Type B pancreatic cell (in vitro differentiated cells): Measurements from ENCODE around the gene DLG1. TPM values are rescaled to one million over a fixed set of nuclear protein-coding genes. Genes with fewer than 3 reads are reported as not detected.

ENCODE experiments used
- DNase-seq: peaks from one replicate; pipeline ENCODE4 v3.0.0; 2021; ENCODE audit warnings: mixed read lengths; ENCODE audit not compliant: unreplicated experiment; ENCODE audit errors: extremely low spot score
- H3K27ac Mint-ChIP-seq: 2 replicates; pipeline ENCODE4 v1.8.0; 2021; ENCODE audit warnings: mild to moderate bottlenecking, mixed read lengths
- H3K27me3 Mint-ChIP-seq: 2 replicates; pipeline ENCODE4 v1.8.0; 2021; ENCODE audit warnings: mixed read lengths
- H3K36me3 Mint-ChIP-seq: 2 replicates; pipeline ENCODE4 v1.8.0; 2021; ENCODE audit warnings: mixed read lengths
- H3K4me1 Mint-ChIP-seq: one replicate; pipeline ENCODE4 v1.8.0; 2021; ENCODE audit warnings: mixed read lengths; ENCODE audit not compliant: unreplicated experiment
- H3K4me3 Mint-ChIP-seq: 2 replicates; pipeline ENCODE4 v1.8.0; 2021; ENCODE audit warnings: mild to moderate bottlenecking, mixed read lengths
- H3K9me3 Mint-ChIP-seq: 2 replicates; pipeline ENCODE4 v1.8.0; 2021; ENCODE audit warnings: mixed read lengths
- long read RNA-seq: library from polyadenylated mRNA; unstranded; transcript quantifications from one replicate; pipeline ENCODE4 v2.0.0, GENCODE V29; 2020
- total RNA-seq: library from RNA; stranded (reverse); gene quantifications from 2 replicates; pipeline ENCODE4 v1.2.1, GENCODE V29; 2021; ENCODE audit warnings: low replicate concordance
- TF ChIP-seq, protein P1 (sequence below): fragments of 200-600 bp; sonication (generic); conservative IDR thresholded peaks from 2 replicates; pipeline ENCODE4 v1.5.0; 2021; ENCODE audit warnings: antibody characterized with exemption, mild to moderate bottlenecking

Gene DLG1
- 91.0 and 95.9 TPM in 2 replicates for total RNA-seq
- long read RNA-seq, partial matches to known transcripts, result 9 of 15 reads
- long read RNA-seq, other reads (novel, unspliced or antisense), result 5 of 15 reads

- peak; percentile 81 for DNase-seq
- Mint-ChIP-seq H3K27me3 (no peaks in the 10 kb centered on the region), H3K27ac (peak within 1 kb of the TSS; percentile 94), H3K4me1 (peaks cover 21% of the 10 kb centered on the region), H3K9me3 (peaks cover 4% of the 10 kb centered on the region), H3K4me3 (peak within 1 kb of the TSS; percentile 96), H3K36me3 (peaks cover 7% of the 10 kb centered on the region)
- TF ChIP-seq, protein P1, sequence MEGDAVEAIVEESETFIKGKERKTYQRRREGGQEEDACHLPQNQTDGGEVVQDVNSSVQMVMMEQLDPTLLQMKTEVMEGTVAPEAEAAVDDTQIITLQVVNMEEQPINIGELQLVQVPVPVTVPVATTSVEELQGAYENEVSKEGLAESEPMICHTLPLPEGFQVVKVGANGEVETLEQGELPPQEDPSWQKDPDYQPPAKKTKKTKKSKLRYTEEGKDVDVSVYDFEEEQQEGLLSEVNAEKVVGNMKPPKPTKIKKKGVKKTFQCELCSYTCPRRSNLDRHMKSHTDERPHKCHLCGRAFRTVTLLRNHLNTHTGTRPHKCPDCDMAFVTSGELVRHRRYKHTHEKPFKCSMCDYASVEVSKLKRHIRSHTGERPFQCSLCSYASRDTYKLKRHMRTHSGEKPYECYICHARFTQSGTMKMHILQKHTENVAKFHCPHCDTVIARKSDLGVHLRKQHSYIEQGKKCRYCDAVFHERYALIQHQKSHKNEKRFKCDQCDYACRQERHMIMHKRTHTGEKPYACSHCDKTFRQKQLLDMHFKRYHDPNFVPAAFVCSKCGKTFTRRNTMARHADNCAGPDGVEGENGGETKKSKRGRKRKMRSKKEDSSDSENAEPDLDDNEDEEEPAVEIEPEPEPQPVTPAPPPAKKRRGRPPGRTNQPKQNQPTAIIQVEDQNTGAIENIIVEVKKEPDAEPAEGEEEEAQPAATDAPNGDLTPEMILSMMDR, result no peak
Measured at GRCh38 chr3:197298341-197298944, at the start of gene DLG1. Gene DLG1, minus strand, starts transcription at chr3:197298612. Its CDS starts 1,408 bp downstream, at chr3:197297204.

GRCh38 chr3:197348014-197348413 is 49.6 kb upstream of the DLG1 start:
- Mint-ChIP-seq H3K4me1 (peaks cover 9% of the 10 kb centered on the region), H3K9me3 (no peaks in the 10 kb centered on the region), H3K27ac (no peak overlapping the region), H3K36me3 (no peaks in the 10 kb centered on the region), H3K27me3 (no peaks in the 10 kb centered on the region), H3K4me3 (no peak overlapping the region)
- no peak for DNase-seq
- TF ChIP-seq, protein P1, result no peak

DNA sequence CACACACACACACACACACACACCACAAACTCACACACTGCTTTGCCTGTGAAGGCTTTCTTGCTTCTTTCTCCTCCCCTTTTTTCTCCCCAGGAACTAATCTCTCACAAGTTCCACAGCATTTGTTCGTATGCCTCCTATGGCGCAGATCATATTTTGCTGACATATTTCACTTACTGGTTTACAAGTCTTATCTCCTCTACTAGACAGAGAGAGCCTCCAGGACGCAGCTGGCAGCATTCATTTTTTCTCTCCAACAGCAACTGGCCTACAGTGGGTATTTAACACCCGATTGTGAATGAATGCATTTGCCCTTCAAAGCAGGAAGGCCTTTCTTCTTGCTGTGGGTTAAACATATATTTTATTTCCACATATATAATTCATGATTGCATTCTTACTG is 47.0 kb upstream of the DLG1 start:
- Mint-ChIP-seq H3K4me1 (peaks cover 5% of the 10 kb centered on the region), H3K27ac (no peak overlapping the region), H3K4me3 (no peak overlapping the region), H3K36me3 (no peaks in the 10 kb centered on the region), H3K9me3 (no peaks in the 10 kb centered on the region), H3K27me3 (no peaks in the 10 kb centered on the region)
- DNase-seq, result no peak
- TF ChIP-seq, protein P1, result no peak

GRCh38 chr3:197344582-197345318 is 46.3 kb upstream of the DLG1 start:
- TF ChIP-seq, protein P1, result no peak
- peaks cover 10% of the 10 kb centered on the region for H3K4me1 Mint-ChIP-seq
- H3K4me3 Mint-ChIP-seq, result no peak overlapping the region
- H3K36me3 Mint-ChIP-seq, result no peaks in the 10 kb centered on the region
- no peak for DNase-seq
- no peaks in the 10 kb centered on the region for H3K27me3 Mint-ChIP-seq
- no peak overlapping the region for H3K27ac Mint-ChIP-seq
- H3K9me3 Mint-ChIP-seq, result no peaks in the 10 kb centered on the region

GRCh38 chr3:197343656-197344408 is 45.4 kb upstream of the DLG1 start:
- H3K4me1 Mint-ChIP-seq, result peaks cover 15% of the 10 kb centered on the region
- TF ChIP-seq, protein P1, result no peak
- no peaks in the 10 kb centered on the region for H3K9me3 Mint-ChIP-seq
- H3K27me3 Mint-ChIP-seq, result no peaks in the 10 kb centered on the region
- no peak overlapping the region for H3K27ac Mint-ChIP-seq
- no peak for DNase-seq
- H3K36me3 Mint-ChIP-seq, result no peaks in the 10 kb centered on the region
- no peak overlapping the region for H3K4me3 Mint-ChIP-seq
